Smooth muscle cell of the brain vasculature (primary cell): ENCODE results near the gene VASP.

Experiments
- DNase-seq: peaks from one replicate; pipeline ENCODE4 v3.0.0-alpha.2; 2012; ENCODE audit warnings: low read depth, low spot score

Gene VASP

DNA sequence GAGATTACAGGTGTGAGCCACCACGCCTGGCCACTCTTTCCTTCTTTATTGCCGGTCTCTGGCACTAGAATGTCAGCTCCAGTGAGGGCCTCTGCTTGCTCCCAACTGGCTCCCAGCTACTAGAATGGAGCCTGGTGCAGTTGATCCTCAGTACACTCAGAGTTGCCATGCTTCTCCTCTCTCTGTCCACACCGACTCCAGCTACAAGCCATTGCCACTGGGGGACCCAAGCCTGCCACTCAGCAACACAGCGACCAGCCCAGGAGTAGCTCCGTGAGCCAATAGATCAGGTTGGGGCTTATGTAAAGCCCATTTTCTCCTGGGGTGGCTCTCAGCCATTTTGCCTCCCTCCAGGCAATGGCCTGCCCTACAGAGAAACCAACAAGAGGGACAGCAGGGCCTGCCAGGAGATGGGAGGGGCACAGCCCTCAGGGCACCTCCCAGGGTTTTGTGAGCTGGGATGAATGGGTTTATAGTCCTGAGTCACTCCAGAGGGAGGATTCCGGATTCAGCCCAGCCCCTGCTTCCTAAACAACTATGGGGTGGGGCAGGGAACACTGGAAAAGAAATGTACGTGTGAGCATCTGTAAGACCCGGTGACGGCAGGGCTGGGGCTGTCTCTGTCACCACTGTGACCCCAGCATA, 40.8 kb downstream of the VASP start:
- DNase-seq, result no peak

DNA sequence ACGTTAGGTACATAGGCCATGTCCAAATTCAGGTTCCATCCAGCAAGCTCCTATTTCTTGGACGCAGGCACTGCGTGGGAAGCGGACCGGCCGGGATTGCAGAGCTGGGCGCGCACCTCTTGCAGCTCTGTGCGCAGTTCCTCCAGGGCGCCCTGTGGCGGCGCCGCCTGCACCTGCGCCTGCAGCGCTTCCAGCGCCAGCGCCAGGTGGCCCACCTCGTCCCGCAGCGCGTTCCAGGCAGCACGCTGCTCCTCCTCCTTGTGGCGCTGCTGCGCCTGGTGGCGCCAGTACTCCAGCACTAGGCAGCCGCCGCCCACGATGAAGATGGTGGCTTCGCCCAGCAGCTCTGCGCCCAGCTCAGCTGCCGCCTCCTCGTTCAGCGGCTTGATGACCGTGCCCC, 46.2 kb downstream of the VASP start:
- no peak for DNase-seq

DNA sequence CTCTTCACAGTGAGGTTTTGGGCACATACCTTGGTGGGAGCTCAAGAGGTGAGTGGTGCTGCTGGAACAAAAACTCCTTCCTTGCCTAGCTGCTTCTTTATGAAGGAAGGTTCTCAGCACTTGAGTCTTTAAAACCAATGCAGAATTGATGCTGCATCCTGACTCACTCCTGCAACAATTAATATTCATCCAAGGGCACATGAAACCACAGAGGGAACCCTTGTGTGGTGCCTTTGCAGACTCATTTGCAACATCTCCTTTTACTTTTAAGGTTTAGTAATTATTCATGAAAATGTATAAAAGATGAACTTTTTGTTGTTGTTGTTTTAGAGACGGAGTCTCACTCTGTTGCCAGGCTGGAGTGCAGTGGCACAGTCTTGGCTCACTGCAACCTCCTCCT, 47.2 kb downstream of the VASP start:
- DNase-seq, result no peak

DNA sequence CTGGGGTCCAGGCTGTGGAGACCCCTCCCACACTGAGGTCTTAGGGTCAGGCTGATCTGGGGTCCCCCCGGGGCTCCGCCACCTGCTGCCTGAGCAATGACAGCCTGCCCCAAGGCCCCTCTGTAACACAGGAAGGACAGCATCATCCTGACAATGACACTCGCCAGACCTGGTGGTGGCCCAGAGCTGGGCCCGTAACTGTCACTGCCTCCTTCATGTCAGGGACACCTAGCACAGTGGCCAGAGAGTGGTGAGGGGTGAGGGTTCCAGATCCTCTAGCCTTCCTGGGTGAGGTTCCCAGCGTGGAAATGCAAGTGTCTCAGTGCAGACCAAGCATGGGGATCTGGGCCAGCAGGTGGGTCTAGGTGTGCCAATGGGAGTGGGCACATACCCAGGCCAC, 49.6 kb downstream of the VASP start:
- DNase-seq, result no peak

DNA sequence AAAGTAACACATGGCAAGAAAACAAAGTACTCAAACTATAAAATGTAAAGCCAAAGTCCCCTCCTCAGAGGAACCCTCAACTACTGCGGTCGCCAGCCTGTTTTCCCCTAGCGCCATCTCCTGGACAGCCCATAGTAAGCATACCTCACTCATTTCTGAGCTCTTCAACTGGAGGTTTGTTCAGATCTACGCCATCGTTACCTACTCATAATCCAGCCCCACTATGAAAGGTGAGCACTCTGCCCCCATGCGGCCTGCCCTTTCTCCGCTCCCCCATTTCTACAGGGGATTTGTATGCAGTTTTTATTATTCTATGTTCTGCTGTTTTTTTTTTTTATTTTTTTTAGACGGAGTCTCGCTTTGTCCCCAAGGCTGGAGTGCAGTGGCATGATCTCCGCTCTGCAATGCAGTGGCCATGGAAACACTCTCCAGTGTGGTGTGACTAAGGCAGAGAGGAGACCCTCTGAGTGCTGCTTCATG, 51.2 kb downstream of the VASP start:
- DNase-seq, result no peak

DNA sequence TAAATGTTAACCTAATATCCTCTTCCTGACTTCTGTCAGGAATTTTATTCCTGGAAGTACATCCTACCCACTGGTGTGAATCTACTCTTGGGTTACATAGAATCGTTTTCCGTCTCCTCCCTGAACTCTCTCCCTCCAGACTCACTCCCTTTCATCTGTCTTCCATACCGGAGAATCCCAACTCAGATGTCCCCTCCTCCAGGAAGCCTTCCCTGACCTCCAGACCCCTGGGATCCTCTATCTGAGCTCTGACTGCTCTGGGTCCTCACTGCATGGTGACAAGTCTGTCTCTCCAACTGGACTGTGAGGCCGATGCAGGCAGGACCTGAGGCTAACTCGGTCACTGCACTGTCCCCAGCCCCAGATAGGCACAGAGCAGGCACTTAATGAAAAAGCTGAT, 52.8 kb downstream of the VASP start:
- DNase-seq, result no peak

DNA sequence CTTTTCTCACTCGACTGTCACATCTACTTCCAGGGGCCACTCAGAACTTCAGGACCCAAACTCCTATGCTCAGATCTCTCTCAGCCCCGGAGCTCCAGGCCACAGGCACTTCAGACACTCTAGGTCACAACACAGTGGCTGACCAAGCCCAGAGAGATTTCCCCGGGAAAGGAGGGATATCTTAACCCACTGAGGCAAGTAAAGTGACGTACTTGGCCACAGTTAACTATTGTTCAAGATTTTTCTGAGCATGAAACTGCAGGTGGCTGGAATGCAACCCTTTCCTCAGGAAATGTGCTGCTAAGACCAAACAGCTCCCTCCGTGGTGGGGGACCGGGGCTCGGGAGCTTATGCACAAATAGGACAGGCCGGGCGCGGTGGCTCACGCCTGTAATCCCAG, 53.4 kb downstream of the VASP start:
- no peak for DNase-seq

DNA sequence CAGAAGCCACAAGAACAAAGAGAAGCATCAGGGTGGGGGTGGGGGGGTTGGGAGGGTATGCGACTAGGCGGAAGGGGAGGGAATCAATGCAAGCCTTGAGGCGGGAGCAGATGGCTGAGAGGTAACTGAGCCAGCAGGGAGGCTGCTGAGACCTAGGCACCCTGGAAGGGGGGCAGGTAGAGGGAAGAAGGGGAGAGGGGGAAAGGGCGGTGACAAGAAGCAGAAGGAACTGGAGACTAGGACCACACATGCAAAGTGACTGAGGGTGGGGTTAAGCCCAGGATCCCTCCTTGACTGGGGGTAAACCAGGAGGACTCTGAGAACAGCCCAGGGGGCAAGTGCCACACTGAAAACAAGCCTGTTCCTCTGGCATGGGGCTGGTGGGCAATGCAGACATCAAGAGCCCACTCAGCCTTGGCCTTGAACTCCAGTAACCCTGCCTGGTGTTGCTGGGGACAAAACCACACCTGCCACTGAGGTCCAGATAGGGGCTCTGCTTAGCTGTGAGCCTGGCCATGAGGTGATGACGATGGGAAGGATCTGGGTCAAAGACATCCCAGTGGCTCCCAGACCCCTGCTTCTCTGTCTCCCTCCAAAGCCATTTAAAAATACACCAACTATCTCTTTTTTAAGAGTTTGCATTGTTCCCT, 57.0 kb downstream of the VASP start:
- DNase-seq, result no peak

DNA sequence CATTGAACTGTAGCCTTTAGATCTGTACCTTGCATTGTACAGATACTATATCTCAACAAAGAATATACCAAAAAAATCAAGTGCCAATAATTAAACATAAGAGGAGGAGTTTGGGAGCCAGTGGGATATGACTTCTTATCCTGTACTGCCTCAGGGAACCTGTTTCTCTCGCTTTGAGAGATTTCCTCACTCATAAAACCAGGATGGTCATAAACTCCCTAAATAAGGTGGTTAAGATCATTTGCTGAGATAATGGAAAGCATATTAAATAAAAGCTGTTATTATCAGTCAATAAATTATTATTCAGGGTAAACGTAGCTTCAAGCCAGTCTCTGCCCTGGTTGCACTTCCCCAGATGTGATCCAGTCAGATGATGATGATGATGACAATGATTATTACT, 60.3 kb downstream of the VASP start:
- DNase-seq, result no peak

DNA sequence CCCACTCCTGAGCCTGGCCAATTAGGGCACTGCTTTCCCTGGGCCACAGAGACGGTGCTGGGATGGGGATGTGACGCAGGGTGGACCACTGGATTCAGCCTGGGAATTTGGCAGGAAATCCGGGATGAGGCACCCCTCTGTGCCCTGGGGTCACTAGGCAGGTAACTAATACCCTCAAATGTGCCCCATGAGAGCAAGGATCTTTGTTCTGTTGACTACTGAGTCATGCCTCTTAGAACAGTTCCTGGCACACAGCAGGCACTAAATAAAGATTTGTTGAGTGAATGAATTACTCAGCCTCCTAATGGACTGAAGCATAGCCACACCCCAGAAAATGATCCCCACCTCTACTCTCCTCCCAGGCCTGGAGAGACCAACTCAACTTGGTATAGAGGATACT, 61.5 kb downstream of the VASP start:
- DNase-seq, result no peak

DNA sequence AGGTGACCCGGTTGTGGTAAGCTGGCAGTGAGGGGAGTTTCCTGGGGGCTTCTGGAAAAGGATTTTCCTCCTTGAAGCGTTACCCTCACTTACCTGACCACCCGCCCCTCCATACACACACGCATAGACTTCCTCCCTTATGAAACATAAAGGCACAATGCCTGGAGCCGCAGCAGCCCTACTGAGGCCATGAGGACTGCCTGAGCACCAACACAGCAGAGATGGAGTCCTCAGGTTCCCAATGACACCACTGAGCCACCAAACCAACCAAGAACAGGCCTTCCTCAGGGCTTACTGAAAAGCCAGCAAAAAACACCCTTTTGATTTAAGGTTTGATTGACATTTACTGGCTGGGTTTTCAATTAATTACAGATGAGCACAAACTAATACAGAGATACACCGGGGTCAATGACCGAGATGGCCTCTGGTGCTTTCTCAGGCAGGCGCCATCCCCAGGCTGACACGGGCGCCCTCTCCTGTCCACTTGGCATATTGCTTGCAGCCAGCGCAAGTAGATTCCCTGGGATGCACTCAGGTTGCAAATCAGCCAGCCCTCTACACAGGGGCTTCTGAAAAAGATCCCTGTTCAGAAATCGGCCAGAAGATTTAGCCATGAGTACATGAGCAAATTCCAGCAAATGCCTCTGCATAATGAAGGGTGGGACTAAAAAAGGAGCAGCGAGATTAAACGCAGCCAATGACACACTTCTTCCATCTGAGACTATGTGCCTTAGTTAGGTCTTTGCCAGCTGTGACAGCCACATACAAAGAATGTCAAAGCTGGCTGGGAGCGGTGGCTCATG, 62.5 kb downstream of the VASP start:
- no peak for DNase-seq

DNA sequence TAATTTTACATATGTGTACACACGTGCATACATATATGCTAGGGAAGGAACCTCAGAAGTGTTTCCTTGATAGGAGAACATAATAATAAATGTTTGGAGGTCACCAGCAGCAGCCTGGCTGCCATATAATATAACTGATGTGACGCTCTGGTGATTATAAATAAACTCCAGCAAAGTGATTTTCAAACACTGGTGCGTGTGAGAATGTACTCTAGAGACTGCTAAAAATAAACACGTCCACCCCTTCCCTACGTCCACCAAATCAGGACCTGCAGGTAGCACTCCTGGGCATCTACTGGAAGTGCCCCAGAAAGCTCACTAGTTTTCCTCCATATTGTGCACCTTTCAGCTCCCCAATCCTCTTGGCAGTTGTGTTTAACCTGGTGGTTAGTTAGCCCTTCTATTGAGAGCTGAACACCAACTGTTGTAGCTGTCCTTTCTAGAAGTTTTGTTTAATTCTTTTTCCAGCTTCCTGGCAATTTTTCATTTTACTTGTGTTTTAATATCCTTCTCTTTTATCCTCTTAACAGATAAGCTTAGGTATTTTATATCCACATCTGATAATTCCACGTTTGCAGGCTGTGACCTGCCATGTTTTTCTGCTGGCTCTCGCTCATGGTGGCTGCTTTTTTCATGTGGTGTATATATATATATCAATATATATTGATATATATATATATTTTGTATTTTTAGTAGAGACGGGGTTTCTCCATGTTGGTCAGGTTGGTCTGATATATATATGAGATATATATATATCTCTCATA, 64.4 kb downstream of the VASP start:
- DNase-seq, result no peak

DNA sequence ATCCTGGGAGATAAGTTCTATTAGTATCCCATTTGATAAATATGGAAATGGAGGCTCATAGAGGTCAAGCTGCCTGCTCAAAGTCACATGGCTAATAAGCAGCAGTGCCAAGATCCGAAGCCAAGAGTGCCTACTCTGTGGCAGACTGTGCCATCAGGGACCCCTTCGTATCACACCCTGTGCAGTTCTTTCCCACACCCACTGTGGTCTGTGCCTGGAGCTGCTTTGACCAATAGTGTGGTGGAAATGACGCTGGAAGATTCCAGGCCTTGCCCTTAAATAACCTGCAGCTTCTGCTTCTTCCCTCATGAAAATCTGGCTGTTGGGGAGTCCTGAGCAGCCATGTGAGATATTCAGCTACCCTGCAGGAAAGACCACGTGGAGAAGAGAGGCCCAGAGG, 67.2 kb downstream of the VASP start:
- no peak for DNase-seq

DNA sequence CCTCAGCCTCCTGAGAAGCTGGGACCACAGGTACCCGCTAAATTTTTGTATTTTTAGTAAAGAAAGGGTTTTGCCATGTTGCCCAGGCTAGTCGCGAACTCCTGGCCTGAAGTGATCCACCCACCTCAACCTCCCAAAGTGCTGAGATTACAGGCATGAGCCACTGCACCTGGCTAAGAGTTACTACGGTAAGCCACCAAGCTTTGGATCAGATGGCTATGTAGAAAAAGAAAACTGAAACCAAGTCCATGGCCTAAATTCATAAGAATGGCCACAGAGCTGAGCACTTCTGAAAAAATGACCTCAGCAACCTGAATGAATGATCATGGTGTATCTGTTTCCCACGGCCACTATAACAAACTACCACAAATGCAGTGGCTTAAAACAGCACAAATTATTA, 67.9 kb downstream of the VASP start:
- DNase-seq, result no peak
